ENCODE data around the gene ZNF776.

DNA sequence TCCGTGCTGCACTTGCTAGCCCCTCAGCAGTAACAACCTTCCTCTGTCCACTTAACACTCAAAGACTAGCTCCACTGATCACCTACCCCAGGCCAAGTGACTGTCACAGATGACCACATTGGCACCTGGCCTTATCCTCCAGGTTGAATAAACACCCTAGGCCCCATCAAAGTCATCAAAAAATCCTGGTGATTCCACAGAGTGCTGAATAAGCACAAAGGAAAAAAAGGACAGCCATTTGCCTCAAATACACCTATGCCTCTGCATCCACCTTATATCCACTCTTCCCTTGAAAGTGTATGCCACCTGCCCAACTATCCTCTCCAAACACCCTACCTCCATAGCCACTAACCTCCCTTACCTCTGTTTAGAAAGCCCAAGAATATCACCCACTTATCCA, 40.3 kb upstream of the ZNF776 start:
- TF ChIP-seq LEF1 (IDR thresholded peaks at IDR 0.05; ENCODE audit: borderline replicate concordance) (no peak), SP1 (IDR thresholded peaks at IDR 0.05) (no peak)
